ENCODE measurements around the gene PIK3CG. TPM values are rescaled to one million over a fixed set of nuclear protein-coding genes. Genes with fewer than 3 reads are reported as not detected.

PIK3CG gene
- total RNA-seq, 4 donors from 2014 or later = 6.2 to 34.7 (median 9.7) TPM

- Histone ChIP-seq H3K27ac (no peak overlapping the region), H3K9me3 (no peaks in the 10 kb centered on the region), H3K4me1 (peaks cover 0 to 21% (median 11%) of the 10 kb centered on the region in 4 donors), H3K4me3 (no peak overlapping the region), H3K27me3 (no peaks in the 10 kb centered on the region), H3K36me3 (no peaks in the 10 kb centered on the region)
- no peak for TF ChIP-seq CTCF (IDR thresholded peaks at IDR 0.05)
- TF ChIP-seq POLR2A (IDR thresholded peaks at IDR 0.05) = no peak
- no peak for DNase-seq
These were observed 3.3 kb downstream of the PIK3CG start for GRCh38 chr7:106868364-106868763.

- Histone ChIP-seq H3K27ac (peak overlapping the region in 2 of 4 donors; percentile 34 to 38), H3K4me3 (peak overlapping the region in 1 of 4 donors; percentile 13), H3K27me3 (no peaks in the 10 kb centered on the region), H3K36me3 (no peaks in the 10 kb centered on the region), H3K4me1 (peaks cover 0 to 9% (median 5%) of the 10 kb centered on the region in 4 donors), H3K9me3 (no peaks in the 10 kb centered on the region)
- no peak for DNase-seq
- TF ChIP-seq CTCF (IDR thresholded peaks at IDR 0.05) = no peak
- TF ChIP-seq POLR2A (IDR thresholded peaks at IDR 0.05) = no peak
These were observed 4.9 kb downstream of the PIK3CG start for GRCh38 chr7:106869954-106870353.

GRCh38 chr7:106870528-106870927, 5.4 kb downstream of the PIK3CG start:
- Histone ChIP-seq H3K27ac (peak overlapping the region in 2 of 4 donors; percentile 34 to 52), H3K36me3 (no peaks in the 10 kb centered on the region), H3K4me3 (no peak overlapping the region), H3K9me3 (no peaks in the 10 kb centered on the region), H3K4me1 (peaks cover 0 to 9% (median 5%) of the 10 kb centered on the region in 4 donors), H3K27me3 (no peaks in the 10 kb centered on the region)
- TF ChIP-seq CTCF (IDR thresholded peaks at IDR 0.05) = no peak
- no peak for TF ChIP-seq POLR2A (IDR thresholded peaks at IDR 0.05)
- DNase-seq = no peak

GRCh38 chr7:106870983-106871410, 5.9 kb downstream of the PIK3CG start:
- Histone ChIP-seq H3K9me3 (no peaks in the 10 kb centered on the region), H3K4me1 (peaks cover 0 to 9% (median 5%) of the 10 kb centered on the region in 4 donors), H3K4me3 (no peak overlapping the region), H3K36me3 (no peaks in the 10 kb centered on the region), H3K27me3 (no peaks in the 10 kb centered on the region), H3K27ac (peak overlapping the region in 2 of 4 donors; percentile 34 to 52)
- no peak for DNase-seq
- TF ChIP-seq CTCF (IDR thresholded peaks at IDR 0.05) (no peak), POLR2A (IDR thresholded peaks at IDR 0.05) (no peak)

GRCh38 chr7:106871793-106872571, 6.9 kb downstream of the PIK3CG start:
- Histone ChIP-seq H3K4me3 (peak overlapping the region in 2 of 4 donors; percentile 13 to 21), H3K4me1 (peaks cover 0 to 9% (median 5%) of the 10 kb centered on the region in 4 donors), H3K27me3 (no peaks in the 10 kb centered on the region), H3K9me3 (no peaks in the 10 kb centered on the region), H3K36me3 (no peaks in the 10 kb centered on the region), H3K27ac (peak overlapping the region in 2 of 4 donors; percentile 52 to 54)
- TF ChIP-seq CTCF (IDR thresholded peaks at IDR 0.05) = no peak
- DNase-seq = no peak
